Endothelial cell of umbilical vein (primary cell): ENCODE data around the gene CAMKMT.

Experiments used
- EZH2 ChIP-seq: IDR thresholded peaks from 2 replicates; pipeline ENCODE4 v1.6.1; 2012; ENCODE audit warnings: borderline replicate concordance, low read depth, mild to moderate bottlenecking, moderate library complexity, low read length, inconsistent platforms; ENCODE audit not compliant: severe bottlenecking
- FOS ChIP-seq: IDR thresholded peaks from 2 replicates; pipeline ENCODE4 v1.6.1; 2011; ENCODE audit warnings: mild to moderate bottlenecking, low read length, moderate library complexity, borderline replicate concordance; ENCODE audit not compliant: insufficient read depth
- GATA2 ChIP-seq: IDR thresholded peaks from 2 replicates; pipeline ENCODE4 v1.7.0; 2011; ENCODE audit warnings: low read depth, mild to moderate bottlenecking, moderate library complexity, mixed read lengths, low read length; ENCODE audit not compliant: insufficient read length, insufficient read depth
- MYC ChIP-seq: IDR thresholded peaks from one replicate; pipeline ENCODE4 v1.6.1; 2011; ENCODE audit warnings: mild to moderate bottlenecking, low read depth, low read length
- POLR2A ChIP-seq: IDR thresholded peaks from 2 replicates; pipeline ENCODE4 v1.6.1; 2012; ENCODE audit warnings: low read depth, mild to moderate bottlenecking, control low read depth, low read length
- POLR2AphosphoS5 ChIP-seq: IDR thresholded peaks from 2 replicates; pipeline ENCODE4 v1.6.1; 2012; ENCODE audit warnings: low read depth, mild to moderate bottlenecking, control low read depth, low read length, moderate library complexity; ENCODE audit not compliant: insufficient read depth
- TF ChIP-seq, protein P1 (sequence below), 2 donors: IDR thresholded peaks; 1 replicate in 1 of 2; 2 replicates in 1 of 2; pipeline ENCODE4 v1.5.1; 2011; ENCODE audit warnings: low read length in 2 of 2, mild to moderate bottlenecking in 2 of 2, moderate library complexity in 2 of 2, control low read depth in 1 of 2, inconsistent platforms in 1 of 2, low read depth in 1 of 2; ENCODE audit not compliant: insufficient read depth in 1 of 2; ENCODE audit errors: extremely low read depth in 1 of 2
- TF ChIP-seq, protein P2 (sequence below): IDR thresholded peaks from 2 replicates; pipeline ENCODE4 v1.6.1; 2011; ENCODE audit not compliant: insufficient read depth, insufficient read length

DNA sequence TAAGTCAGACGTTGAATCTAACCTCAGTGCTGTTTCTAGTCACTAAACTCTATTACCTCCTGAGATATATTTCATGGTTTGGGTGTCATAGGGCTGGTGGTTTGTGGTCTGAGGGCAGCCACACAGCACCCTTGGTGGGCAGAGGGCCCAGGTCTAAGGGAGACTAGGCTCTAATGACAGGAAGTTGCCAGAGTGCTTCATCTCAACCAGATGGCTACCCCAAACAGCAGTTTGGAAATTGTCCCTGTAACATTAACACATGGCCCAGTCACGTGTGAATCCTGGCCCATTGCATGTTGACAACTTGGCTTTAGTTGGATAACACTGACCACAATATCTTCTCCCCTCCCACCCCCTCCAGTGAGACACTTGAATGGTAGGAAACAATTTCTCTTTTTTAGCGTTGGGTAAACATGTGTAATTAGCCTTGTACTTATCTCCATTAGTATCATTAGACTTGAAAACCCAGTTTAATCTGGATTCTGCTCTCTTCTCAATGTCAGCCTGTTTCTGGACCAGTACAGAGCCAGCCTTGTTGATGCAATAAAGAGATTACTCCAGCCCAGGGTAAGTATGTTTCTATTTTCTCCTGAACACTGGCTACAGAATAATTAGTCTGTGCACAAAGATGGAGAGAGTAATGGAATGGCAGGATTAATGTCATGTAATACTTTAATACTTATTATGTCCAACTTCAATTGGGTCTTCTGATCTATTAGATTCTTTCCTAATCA lies 392.0 kb downstream of the CAMKMT start:
- TF ChIP-seq, protein P1, sequence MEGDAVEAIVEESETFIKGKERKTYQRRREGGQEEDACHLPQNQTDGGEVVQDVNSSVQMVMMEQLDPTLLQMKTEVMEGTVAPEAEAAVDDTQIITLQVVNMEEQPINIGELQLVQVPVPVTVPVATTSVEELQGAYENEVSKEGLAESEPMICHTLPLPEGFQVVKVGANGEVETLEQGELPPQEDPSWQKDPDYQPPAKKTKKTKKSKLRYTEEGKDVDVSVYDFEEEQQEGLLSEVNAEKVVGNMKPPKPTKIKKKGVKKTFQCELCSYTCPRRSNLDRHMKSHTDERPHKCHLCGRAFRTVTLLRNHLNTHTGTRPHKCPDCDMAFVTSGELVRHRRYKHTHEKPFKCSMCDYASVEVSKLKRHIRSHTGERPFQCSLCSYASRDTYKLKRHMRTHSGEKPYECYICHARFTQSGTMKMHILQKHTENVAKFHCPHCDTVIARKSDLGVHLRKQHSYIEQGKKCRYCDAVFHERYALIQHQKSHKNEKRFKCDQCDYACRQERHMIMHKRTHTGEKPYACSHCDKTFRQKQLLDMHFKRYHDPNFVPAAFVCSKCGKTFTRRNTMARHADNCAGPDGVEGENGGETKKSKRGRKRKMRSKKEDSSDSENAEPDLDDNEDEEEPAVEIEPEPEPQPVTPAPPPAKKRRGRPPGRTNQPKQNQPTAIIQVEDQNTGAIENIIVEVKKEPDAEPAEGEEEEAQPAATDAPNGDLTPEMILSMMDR (IDR thresholded peaks at IDR 0.05; ENCODE audit: extremely low read depth in 1 of 2, insufficient read depth in 1 of 2, low read depth in 1 of 2, low read length in 2 of 2) = no peak
- no peak for TF ChIP-seq POLR2AphosphoS5
- TF ChIP-seq GATA2 = no peak
- TF ChIP-seq EZH2 = no peak
- no peak for TF ChIP-seq MYC
- no peak for TF ChIP-seq POLR2A
- TF ChIP-seq, protein P2, sequence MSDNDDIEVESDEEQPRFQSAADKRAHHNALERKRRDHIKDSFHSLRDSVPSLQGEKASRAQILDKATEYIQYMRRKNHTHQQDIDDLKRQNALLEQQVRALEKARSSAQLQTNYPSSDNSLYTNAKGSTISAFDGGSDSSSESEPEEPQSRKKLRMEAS = no peak
- TF ChIP-seq FOS = no peak
